GM18861 (cell line): ENCODE measurements around the gene SIX4.
A peak's percentile ranks its signal among the peaks of the same experiment; 100 is the strongest.
"Not testable (repeated sequence)": the region's sequence is repeated elsewhere in the genome, so short reads cannot be mapped to it uniquely, and the experiment has no call there.

Experiments
- ATAC-seq: cut with Tn5 transposase; IDR thresholded peaks from one replicate; pipeline ENCODE4 v1.9.1; 2021; ENCODE audit not compliant: unreplicated experiment

SIX4 gene

GRCh38 chr14:60723907-60724618, at the start of gene SIX4:
SIX4 (minus strand) TSS chr14:60724351; CDS start chr14:60724074, 277 bp downstream.
- peak; percentile 55 for ATAC-seq

- ATAC-seq = no peak
Observed at GRCh38 chr14:60773558-60773957, 49.4 kb upstream of the SIX4 start.

GRCh38 chr14:60771117-60771516, 47.0 kb upstream of the SIX4 start:
- no peak for ATAC-seq

DNA sequence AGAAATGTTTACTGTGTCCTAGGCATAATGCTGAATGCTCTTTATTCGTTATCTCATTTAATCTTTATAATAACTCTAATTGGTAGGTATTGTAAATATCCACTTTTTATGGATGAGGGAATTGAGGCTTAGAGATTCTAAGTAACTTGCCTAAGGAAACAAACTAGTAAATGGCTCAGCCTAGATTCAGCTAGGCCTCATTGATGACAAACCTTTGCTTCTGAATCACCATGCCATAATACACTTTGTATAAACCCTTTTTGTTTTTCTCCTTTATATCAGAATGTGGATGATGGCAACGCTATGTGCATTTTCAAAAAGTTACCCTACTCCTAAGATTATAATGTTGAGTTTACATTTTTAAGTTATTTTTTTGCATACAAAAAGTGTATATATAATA, 44.5 kb upstream of the SIX4 start:
- ATAC-seq = no peak

DNA sequence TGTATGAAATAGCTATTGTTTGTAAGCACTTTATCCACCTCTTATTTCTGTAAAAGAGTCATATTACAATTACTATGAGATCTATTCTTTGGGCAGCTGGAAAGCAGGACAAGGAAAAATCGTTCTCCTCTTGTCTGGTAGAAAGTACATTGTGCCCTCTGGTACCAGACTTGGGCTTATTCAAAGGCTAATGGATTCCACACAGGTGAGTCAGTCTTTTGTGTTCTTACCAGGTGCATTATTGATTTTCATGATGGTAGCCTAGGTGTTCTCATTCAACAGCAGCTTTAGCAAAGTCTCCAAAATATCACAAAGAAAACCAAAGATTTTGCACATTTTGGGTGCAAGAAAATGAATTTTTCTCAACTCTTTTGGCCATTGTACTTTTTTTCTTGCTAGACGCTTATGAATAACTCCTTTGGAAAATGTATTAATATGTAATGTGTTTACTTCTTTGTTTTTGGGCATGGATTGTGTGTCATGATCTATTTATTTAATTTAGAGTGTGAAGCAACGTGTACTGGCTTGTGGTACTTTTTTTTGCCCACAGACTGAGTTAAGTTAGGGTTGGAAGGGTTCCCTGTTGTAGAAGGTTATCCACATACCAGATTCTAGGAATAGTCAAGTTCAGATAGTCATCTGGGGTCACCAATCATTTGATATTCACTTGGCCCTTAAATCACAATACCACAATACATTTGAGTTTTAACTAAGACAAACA, 36.7 kb upstream of the SIX4 start:
- no peak for ATAC-seq

DNA sequence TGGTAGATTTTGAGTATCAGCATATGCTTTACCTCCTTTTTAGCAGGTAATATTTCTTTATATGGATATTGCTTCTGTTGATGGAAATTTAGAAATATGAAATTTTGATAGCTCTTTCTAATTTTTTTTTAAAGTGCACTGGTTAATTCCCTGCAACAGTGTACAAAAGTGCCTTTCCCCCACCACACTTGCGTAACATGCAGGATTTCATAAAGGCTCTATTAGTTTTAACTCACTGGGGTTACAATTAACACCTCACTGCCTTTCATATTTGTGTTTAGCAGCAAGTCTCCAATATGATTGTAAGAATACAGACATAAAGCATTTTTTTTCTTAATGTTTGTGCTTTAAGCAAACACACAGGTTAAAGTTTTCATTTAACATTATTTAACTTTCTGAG, 36.1 kb upstream of the SIX4 start:
- no peak for ATAC-seq

GRCh38 chr14:60758885-60759284, 34.7 kb upstream of the SIX4 start:
- no peak for ATAC-seq

- no peak for ATAC-seq
Observed at GRCh38 chr14:60757567-60758002, 33.4 kb upstream of the SIX4 start.

GRCh38 chr14:60756847-60757246, 32.7 kb upstream of the SIX4 start:
- ATAC-seq = no peak

GRCh38 chr14:60753264-60754119, 29.3 kb upstream of the SIX4 start:
- peak; percentile 96 for ATAC-seq

GRCh38 chr14:60744566-60744965, 20.4 kb upstream of the SIX4 start:
- ATAC-seq = no peak

DNA sequence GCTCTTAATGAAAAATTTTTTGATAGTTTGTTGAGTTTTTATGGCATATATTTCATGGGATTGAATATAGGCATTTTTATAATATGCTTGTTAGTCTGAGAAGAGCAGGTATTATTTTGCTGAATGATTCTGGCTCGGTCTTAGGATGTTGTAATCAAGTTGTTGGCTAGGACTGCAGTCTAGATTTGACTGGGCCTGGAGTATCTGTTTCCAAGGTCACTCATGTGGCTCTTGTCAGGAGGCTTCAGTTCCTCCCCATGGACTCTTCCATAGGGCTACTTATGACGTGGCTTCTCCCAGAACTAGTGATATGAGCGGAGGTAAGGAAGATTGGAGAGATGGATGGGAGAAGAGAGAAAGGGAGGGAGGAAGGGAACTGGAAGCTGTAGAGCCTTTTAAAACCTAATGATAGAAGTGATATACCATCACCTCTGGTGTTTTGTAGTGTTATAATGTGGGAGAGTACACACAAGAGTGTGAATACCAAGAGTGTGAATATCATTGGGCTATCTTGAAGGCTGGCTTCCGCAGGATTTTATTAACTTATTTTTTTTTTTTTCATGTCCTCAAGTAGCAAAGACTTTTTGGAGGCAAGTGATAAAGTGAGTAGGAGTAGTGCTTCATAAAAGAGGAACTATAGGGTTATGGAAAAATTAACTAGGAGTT, 14.8 kb upstream of the SIX4 start:
- no peak for ATAC-seq

DNA sequence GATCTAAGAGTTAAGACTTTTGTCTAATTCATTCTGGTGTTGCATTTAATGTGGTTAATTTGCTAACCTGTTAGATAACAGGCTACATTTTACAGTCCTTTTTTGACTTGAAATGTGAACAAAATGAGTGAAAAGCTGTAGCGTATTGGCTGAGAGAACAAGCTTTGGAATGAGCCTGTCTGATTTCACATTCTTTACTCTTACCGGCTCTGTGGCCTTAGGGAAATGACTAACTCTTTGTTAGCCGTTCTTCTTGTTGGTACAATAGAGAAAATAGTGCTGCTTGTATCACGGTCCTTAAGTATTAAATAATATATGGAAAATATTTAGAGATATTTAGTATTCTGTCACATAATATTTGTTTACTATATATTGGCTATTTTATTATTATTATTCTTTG, 12.3 kb upstream of the SIX4 start:
- ATAC-seq = no peak

- no peak for ATAC-seq
Observed at GRCh38 chr14:60735416-60735815, 11.3 kb upstream of the SIX4 start.

DNA sequence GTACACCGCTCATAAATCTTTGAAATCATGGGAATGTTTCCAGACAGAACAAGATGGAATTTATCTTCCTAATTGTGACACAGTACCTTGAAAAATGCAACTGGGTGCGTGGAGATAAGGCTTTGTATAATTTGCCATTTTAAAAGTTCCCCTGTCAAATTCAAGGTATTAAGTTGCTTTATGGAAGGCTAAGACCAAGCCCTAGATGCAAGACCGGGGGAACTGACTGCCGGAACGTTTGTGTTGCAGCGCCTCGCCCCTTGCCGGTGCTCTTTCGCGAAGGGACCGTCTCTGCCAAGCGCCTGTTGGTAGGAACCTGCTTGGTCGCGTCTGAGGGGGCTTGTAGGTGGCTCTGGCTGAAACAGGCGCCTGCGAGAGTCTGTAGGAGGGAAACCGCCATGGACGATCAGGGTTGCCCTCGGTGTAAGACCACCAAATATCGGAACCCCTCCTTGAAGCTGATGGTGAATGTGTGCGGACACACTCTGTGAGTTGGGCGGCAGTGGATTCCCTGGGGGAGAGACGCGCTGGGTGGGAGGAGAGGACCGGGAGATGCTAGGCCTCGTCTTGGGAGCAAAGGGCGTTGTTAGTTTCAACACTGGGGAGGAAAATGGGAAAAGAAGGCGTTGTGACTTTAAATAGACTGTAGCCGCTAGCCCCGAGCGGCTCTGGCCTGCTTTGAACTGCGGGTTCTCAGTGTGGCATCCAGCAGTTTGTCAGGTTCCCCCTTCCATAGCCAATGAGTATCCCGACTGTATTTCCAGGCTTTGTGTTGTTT, 10.5 kb upstream of the SIX4 start, which contains the start of gene MNAT1:
TSS of gene MNAT1 (plus strand) at position 297 of the 778 bp plus-strand sequence. CDS start at position 399, 102 bp downstream.
- ATAC-seq = peak; percentile 87

DNA sequence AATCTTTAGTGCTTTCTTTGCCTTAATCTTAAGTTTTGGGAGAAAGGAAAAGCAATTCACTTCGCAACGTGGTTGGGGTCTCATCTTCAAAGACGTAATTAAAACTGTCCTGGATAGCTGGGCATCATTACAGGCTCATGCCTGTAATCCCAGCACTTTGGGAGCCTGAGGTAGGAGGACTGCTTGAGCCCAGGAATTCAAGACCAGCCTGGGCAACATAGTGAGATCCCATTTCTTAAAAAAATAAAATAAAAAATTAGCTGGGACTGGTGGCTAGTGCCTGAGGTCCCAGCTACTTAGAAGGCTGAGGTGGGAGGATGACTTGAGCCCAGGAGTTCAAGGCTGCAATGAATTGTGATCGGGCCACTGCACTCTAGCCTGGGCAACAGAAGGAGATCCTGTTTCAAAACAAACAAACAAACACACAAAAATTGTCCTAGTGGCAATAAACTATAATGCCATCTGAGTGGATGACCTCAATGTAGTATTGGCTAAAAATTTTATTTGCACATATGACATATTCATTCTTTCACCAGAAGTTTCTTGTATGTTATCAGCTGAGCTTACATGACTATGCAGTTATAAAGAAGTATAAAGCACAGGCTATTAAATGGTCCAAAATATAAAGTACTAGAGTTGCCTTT, 8.8 kb upstream of the SIX4 start:
- ATAC-seq = no peak

DNA sequence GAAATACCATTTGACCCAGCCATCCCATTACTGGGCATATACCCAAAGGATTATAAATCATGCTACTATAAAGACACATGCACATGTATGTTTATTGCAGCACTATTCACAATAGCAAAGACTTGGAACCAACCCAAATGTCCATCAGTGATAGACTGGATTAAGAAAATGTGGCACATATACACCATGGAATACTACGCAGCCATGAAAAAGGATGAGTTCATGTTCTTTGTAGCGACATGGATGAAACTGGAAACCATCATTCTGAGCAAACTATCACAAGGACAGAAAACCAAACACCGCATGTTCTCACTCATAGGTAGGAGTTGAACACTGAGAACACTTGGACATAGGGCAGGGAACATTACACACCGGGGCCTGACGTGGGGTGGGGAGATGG, 7.1 kb upstream of the SIX4 start:
- ATAC-seq = not testable (repeated sequence)

DNA sequence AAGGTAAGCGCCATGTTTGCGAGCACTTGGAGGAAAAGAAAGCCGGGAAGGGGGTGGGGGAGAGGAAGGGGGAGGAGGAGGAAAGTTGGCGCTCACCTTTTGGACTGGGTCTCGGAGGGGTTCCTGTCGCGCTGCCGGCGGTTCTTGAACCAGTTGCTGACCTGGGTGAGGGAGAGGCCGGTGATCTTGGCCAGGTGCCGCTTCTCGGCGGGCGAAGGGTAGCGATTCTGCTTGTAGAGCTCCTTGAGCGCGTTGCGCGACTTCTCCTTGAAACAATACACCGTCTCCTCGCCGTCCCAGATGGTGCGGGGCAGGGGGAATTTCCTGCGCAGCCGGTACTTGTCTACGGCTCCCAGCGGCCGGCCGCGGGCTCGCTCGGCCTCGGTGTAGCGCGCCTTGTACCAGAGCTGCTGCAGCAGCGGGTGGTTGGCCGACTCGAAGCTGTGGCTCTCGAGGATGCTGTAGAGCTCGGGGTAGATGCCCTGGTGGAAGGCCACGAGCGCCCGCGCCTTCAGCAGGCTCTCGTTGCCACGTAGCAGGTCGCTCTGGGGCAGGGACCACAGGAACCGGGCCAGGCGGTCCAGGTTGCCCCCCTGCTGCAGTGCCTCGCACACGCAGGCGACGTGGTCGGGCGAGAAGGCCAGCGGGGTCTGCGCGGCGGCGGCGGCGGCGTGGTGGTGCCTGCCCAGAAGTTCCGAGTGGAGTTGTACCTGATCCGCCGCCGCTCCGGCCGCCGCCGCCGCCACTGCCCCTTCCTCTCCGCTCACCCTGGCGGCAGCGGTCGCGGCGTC, 840 bp downstream of the SIX4 start:
- no peak for ATAC-seq
